NCI-H774 (cell line): ENCODE data around the gene PRKAR1A.
A peak's percentile ranks its signal among the peaks of the same experiment; 100 is the strongest.
"Not testable (repeated sequence)": the region's sequence is repeated elsewhere in the genome, so short reads cannot be mapped to it uniquely, and the experiment has no call there.

Source experiments
- DNase-seq: peaks from one replicate; lab custom pipeline; 2025; lab: John Stamatoyannopoulos, UW

The PRKAR1A gene

DNA sequence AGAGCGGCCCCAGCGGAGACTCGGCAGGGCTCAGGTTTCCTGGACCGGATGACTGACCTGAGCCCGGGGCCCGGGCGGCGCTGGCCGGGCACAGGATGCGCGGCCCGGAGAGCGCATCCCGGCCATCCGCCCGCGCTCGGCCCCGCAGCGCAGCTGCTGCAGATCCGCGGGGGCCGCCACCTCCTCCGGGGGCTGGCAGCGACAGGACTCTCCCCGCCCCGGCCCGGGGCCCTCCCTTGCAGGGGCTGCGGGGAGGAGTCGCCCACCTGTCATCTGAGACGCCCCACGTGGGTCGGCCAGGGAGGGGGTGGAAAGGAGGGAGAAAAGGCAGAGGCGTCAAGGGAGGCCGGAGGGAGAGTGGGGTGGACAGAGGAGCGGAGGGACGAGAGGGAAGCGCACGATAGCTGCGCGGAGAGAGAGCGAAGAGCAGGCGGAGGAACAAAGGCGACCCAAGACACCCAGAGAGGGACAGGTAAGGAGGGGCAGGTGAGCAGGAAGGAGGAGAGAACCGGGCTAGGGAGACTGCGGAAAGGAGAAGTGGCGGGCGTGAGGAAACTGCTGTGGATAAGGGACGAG is 471 bp upstream of the PRKAR1A start:
- peak; percentile 87 for DNase-seq

DNA sequence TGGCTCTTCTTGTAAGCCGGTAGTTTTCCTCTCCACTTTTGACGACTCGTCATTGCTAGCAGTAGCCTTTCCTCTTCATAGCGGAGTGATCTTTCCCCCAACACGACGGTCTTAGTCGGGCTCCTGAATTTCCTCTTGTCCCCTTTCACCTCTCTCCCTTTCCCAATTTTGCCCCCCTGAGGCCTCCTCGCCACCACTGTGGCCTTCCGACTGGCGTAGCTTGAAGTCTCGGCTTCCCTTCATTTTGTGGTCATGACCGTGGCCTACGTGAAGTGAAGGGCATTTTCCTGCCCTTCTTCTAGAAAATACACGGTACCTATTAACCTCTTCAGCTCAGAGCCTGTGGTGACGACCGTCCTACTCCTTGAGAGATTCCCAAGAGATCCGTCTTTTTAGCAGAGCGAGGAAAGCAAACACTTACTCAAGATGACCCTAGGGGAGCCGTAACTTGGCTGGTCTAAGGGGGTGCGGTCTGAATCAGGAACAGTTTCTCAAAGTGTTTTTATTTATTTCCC is 787 bp downstream of the PRKAR1A start:
- peak; percentile 50 for DNase-seq

DNA sequence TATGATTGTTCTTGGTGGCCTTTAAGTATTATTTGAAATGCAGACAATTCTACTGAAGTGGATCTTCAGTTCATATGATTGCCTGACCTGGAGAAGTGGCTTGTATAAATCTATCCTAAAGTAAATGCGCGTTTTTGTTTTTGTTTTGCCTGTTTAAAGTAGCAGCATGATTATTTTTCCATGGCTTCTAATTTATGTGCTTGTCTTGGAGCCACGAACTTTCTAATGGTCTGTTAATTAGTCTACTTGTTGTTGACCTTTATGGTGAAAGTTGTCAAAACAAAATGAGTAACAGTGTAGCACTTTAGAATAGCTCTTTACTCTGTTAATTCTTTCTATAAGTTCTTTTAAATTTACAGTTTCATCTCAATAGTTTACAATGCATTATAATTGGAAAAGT is 1.7 kb downstream of the PRKAR1A start:
- DNase-seq, result no peak

DNA sequence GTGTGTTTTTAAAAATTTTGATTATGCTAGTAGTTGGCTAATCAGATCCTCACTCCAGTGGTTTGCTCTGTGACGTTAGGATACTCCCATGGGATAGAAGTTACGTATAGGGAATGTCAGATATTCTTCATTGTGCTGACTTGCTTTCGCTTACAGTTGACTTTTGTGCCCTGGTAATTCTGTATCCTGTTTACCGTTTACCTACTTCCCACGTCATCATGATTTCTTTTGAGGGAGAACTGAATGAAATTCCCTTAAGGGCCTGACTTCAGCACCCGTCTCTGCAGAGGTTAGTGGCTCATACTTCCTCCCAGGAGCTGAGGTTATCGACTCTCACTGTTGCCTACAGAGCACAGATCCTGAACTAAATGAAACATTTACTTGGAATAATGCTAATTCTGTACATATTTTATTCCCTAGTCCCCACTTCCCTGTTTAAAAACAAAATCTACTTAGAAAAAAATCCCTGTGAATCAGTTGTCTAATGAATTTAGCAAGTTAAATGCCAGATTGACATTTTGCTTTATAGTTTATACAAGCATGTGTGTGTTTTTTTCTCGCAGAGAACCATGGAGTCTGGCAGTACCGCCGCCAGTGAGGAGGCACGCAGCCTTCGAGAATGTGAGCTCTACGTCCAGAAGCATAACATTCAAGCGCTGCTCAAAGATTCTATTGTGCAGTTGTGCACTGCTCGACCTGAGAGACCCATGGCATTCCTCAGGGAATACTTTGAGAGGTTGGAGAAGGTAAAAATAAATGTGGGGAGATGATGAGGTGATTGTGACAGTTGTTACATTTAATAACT is 2.8 kb downstream of the PRKAR1A start:
- DNase-seq, result no peak

- no peak for DNase-seq
Measured at GRCh38 chr17:68516732-68517131, 4.5 kb downstream of the PRKAR1A start.

- not testable (repeated sequence) for DNase-seq
Measured at GRCh38 chr17:68517605-68518004, 5.4 kb downstream of the PRKAR1A start.

DNA sequence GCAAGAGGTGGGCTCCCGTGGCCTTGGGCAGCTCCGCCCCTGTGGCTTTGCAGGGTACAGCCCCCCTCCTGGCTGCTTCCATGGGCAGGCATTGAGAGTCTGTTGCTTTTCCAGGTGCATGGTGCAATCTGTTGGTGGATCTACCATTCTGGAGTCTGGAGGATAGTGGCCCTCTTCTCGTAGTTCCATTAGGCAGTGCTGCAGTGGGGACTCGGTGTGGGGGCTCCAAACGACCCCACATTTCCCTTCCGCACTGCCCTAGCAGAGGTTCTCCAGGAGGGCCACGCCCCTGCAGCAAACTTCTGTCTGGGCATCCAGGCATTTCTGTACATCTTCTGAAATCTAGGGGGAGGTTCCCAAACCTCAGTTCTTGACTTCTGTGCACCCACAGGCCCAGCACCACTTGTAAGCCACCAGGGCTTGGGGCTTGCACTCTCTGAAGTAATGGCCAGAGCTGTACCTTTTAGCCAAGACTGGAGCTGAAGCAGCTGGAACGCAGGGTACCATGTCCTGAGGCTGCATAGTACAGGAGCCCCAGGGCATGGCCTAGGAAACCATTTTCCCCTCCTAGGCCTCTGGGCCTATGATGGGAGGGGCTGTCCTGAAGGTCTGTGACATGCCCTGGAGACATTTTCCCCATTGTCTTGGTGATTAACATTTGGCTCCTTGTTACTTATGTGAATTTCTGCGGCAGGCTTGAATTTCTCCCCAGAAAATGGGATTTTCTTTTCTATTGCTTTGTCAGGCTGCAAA is 6.0 kb downstream of the PRKAR1A start:
- DNase-seq, result no peak

GRCh38 chr17:68519051-68519450 is 6.8 kb downstream of the PRKAR1A start:
- not testable (repeated sequence) for DNase-seq

DNA sequence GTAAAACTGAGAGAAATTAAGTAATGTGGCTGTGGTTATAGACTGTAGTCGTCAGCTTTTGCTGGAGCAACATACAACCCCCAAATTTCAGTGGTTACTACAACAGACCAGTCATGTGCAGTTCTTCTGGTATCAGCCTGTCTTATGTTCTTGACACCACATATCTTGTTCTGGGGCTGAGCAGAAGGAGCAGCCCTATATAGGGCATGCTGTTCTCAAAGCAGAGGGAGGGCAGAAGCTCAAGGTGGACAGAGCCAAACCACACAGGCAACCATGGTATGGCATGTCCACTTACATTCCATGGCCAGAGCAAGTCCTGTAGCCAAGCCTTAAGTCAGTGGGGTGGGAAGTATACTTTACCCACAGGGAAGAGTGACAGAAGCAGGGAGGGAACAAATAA is 7.7 kb downstream of the PRKAR1A start:
- DNase-seq, result no peak

DNA sequence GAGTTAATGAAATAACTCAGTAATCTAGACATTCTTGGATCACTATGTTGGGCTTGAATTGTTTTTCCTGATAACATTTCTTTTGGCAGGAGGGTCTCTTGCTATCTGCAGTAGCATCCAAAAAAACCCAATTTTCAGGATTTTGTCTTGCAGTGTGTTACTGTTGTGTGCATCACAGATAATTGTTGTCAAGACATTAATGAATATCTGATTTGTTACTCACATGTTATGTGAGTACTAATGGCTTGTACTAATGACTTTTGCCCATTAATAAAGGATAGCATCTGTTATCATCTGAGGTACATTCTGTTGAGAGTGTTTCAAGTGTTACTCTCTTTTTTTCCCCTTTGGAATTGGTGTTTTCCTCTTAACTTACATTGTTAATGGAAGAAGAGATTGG is 10.0 kb downstream of the PRKAR1A start:
- no peak for DNase-seq

DNA sequence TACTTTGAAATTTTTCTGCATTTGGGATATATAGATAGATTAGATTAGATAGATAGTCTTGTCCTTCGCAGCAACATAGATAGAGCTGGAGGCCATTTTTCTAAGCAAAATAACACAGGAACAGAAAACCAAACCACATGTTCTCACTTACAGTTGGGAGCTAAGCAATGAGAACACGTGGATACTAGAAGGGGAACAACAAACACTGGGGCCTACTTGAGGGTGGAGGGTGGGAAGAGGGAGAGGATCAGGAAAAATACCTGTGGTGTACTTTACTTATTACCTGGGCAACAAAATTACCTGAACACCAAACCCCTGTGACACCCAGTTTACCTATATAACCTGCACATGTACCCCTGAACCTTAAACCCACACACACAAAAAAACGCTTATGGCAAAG is 14.3 kb downstream of the PRKAR1A start:
- DNase-seq, result no peak

GRCh38 chr17:68527314-68527713 is 15.1 kb downstream of the PRKAR1A start:
- DNase-seq, result no peak

DNA sequence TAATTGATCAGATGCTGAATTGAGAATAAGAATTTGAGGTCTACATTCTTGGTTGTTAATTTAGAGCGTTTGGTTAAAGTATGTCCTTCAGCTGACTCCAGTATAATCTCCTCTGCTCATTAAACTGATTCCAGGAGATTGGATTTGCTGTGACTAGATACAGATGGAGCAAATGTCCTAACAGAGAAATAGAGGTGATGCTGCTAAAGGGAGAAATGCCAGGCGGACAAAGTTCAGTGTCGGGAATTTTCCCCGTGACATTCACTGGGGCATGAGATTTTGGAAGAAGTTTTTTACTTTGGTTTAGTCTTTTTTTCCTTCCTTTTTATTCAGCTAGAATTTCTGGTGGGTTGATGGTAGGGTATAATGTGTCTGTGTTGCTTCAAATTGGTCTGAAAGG is 19.0 kb downstream of the PRKAR1A start:
- DNase-seq, result no peak

DNA sequence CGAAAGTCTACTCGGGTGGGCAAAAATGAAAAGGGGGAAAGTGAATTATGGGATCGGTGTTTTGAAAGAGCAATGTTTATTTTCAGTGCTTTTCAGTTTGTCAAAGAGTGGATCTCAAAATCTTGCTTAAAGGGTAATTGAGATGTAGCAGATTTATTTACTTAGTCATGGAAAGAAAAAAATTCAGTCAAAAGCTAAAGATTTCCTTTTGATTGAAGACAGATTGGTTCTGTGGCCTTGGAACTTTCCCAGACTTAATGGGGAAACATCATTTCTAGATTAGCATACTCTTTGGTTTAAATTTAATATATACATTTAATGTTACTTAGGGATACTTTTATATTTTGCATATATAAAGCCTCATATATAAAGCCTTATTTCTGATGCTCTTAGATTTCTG is 20.6 kb downstream of the PRKAR1A start:
- DNase-seq, result no peak

DNA sequence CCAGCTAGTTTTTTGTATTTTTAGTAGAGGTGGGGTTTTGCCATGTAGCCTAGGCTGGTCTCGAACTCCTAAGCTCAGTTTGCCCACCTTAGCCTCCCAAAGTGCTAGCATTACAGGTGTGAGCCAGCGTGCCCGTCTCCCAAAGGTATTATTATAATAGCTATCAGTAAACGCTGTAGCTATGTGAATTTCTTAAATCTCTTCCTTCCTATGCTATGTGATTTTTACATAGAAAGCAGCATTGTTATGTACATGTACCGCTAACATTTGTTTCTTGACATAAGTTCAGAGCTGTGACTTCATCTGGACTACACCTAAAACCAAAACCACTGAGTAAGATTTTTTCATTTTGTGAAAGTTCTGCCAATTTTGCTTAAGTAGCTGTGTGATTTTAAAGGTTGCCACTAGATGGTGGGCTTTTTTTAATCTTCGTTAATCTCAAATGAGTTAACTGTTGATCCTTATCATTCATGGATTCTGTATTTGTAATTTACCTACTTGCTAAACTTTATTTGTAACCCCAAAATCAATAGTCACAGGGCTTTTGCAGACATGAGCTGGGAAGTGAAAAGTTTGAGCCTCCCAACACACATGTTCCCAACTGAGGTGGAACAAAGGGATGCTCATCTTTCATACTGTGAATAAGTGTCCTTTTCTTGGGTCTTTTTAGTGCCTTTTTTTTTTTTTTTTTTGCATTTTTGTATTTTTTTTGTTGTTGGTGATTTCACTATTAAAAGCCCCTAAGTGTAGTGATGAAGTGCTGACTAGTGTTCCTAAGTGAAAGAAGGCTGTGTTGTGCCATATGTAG is 21.9 kb downstream of the PRKAR1A start:
- DNase-seq, result no peak

GRCh38 chr17:68534695-68535088 is 22.5 kb downstream of the PRKAR1A start:
- DNase-seq, result no peak

- DNase-seq, result no peak
Measured at GRCh38 chr17:68535922-68536321, 23.7 kb downstream of the PRKAR1A start.

DNA sequence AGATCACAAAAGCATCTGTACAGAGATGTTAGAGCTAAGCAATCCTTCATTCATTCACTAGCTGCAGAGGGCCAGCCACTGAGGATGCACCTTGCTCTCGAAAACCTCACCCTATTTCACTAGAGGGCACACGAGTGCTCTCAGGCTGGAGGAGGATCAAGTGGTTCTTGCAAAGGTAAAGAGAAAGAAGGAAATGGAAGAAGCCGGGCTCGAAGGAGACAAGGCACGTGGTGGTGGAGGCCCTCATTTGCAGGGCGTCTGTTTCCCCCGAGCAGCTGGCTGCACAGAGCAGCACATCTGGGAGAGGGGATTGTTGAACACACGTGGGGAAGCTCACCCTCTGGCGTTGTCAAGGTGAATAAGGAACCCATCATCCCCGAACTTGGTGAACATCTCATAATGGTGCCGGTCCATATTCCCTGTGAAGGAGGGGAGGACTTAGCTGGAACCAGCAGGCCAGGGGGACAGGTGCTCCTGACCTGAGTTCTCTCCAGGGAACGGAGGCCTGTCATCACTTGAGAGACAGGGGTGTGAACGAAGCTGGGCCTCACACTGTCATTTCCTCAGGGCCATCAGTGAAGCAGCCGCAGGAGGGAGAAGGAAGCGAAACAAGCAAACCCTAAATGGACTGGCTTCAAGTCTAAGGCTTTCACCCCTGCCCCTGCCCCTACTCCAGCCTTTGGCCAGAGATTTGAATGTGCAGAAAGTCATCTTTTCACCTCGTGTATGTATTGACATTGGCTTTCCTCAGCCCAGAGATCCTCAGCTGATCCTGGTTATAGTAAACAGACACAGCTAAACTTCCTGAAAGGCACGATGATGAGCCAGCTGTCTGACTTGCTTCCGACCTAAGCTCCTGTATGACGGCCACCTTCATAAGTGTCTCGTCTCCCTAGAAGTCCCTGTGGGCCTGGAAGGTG is 27.6 kb downstream of the PRKAR1A start:
- no peak for DNase-seq

DNA sequence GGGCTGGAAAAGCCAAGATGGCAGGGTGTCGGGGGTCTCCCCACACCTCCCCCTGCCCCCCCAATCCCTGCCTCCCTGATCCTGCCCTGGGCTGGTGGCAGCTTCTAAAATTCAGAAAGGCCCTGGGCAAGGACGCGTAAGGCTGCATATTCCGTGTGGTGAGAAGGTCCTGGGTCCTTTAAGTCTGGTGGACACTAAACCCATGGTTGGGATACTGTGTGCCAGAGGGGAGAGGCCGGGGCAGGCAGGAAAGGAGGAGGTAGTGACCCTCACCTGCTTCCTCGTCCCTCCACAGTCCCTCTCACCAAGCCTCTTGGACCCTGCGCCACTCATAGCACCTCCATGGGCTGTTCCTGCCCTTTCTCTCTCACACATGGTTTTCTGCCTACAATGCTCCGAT is 28.8 kb downstream of the PRKAR1A start:
- no peak for DNase-seq

DNA sequence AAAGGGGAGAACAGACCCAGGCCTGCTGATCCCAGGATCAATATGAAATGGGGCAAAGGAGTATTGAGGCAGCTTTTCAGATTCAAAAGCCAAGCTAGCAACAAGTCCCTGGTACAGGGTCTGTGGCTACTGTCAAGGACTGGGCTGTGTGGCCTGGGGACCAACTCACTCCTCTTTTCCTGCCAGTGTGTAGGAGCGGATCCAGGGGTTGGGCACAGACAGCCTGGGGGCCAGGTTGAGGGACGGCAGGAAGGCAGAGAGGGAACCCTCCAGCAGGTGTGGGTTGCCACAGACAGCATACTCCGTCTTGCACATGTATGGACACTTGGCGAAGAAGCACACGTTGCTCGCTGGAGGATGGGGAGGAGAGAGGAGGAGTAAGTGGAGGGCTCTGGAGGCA is 29.6 kb downstream of the PRKAR1A start:
- no peak for DNase-seq
